ENCODE results near the gene CYP4V2.
"Not testable (repeated sequence)": the region's sequence is repeated elsewhere in the genome, so short reads cannot be mapped to it uniquely, and the experiment has no call there.

The CYP4V2 gene

GRCh38 chr4:186226521-186227189 lies 35.3 kb downstream of the CYP4V2 start:
- no peak for DNase-seq

GRCh38 chr4:186227221-186227620 lies 35.9 kb downstream of the CYP4V2 start, which contains the start of gene KLKB1:
Gene KLKB1, plus strand, starts transcription at chr4:186227507. Its CDS starts 689 bp downstream, at chr4:186228196.
- no peak for DNase-seq
- intact Hi-C loops (cut with DNase I) = no loop called here

More at GRCh38 chr4:186226521-186227189, 35.3 kb downstream of the CYP4V2 start:
- intact Hi-C loops (cut with DNase I) = no loop called here

GRCh38 chr4:186227744-186228513 lies 36.6 kb downstream of the CYP4V2 start:
- intact Hi-C loops (cut with DNase I) = no loop called here
- DNase-seq = no peak

GRCh38 chr4:186228514-186228894 lies 37.1 kb downstream of the CYP4V2 start:
- DNase-seq = no peak
- intact Hi-C loops (cut with DNase I) = no loop called here

GRCh38 chr4:186234367-186234766 lies 43.0 kb downstream of the CYP4V2 start:
- intact Hi-C loops (cut with DNase I) = no loop called here
- no peak for DNase-seq

GRCh38 chr4:186236126-186236525 lies 44.8 kb downstream of the CYP4V2 start:
- DNase-seq = no peak
- intact Hi-C loops (cut with DNase I) = no loop called here

GRCh38 chr4:186240452-186240847 lies 49.1 kb downstream of the CYP4V2 start:
- intact Hi-C loops (cut with DNase I) = no loop called here
- no peak for DNase-seq

GRCh38 chr4:186240848-186241491 lies 49.6 kb downstream of the CYP4V2 start:
- intact Hi-C loops (cut with DNase I) = no loop called here
- DNase-seq = no peak

- no peak for DNase-seq
- intact Hi-C loops (cut with DNase I) = no loop called here
These were observed 50.2 kb downstream of the CYP4V2 start for GRCh38 chr4:186241616-186242015.

GRCh38 chr4:186242031-186242430 lies 50.7 kb downstream of the CYP4V2 start:
- intact Hi-C loops (cut with DNase I); DNase-seq: not testable (repeated sequence)

GRCh38 chr4:186243331-186243730 lies 52.0 kb downstream of the CYP4V2 start:
- DNase-seq = no peak
- intact Hi-C loops (cut with DNase I) = no loop called here

- no peak for DNase-seq
- intact Hi-C loops (cut with DNase I) = no loop called here
These were observed 53.5 kb downstream of the CYP4V2 start for GRCh38 chr4:186244835-186245234.

GRCh38 chr4:186247062-186247752 lies 55.8 kb downstream of the CYP4V2 start:
- intact Hi-C loops (cut with DNase I); DNase-seq: not testable (repeated sequence)

- DNase-seq = no peak
These were observed 57.3 kb downstream of the CYP4V2 start for GRCh38 chr4:186248643-186249042.

GRCh38 chr4:186249785-186250754 lies 58.7 kb downstream of the CYP4V2 start:
- no peak for DNase-seq
- intact Hi-C loops (cut with DNase I) = no loop called here

More at GRCh38 chr4:186248643-186249042, 57.3 kb downstream of the CYP4V2 start:
- intact Hi-C loops (cut with DNase I) = no loop called here

GRCh38 chr4:186250760-186251159 lies 59.4 kb downstream of the CYP4V2 start:
- intact Hi-C loops (cut with DNase I) = no loop called here
- DNase-seq = no peak

GRCh38 chr4:186255122-186255521 lies 63.8 kb downstream of the CYP4V2 start:
- DNase-seq = no peak
- intact Hi-C loops (cut with DNase I) = no loop called here

GRCh38 chr4:186258216-186258811 lies 66.9 kb downstream of the CYP4V2 start:
- DNase-seq = no peak
- intact Hi-C loops (cut with DNase I) = no loop called here

- intact Hi-C loops (cut with DNase I) = no loop called here
- DNase-seq = no peak
These were observed 68.7 kb downstream of the CYP4V2 start for GRCh38 chr4:186260117-186260503.

All from posterior cingulate gyrus (tissue), 11 donors.